Measurements from ENCODE around the gene SPRED3.

SPRED3 gene

DNA sequence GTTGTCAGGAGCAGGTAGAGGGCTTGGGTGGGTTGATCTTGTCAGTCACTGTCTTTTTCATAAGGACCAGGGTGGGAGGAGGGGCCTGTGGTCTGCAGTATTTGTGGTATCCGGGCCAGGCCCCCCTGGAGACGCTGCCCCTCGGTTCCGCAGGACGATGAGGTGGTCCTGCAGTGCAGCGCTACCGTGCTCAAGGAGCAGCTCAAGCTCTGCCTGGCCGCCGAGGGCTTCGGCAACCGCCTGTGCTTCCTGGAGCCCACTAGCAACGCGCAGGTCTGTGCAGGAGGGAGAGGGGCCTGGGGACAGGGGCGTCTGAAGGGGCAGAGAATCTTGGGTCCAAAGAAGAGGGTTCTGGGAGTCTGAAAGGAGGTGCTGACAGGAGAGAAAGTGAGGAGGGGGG lies 52.1 kb downstream of the SPRED3 start:
- DNase-seq: no peak
- Histone ChIP-seq H3K27ac (no peak overlapping the region), H3K36me3 (no peaks in the 10 kb centered on the region), H3K4me3 (no peak overlapping the region), H3K4me1 (no peaks in the 10 kb centered on the region), H3K9me3 (no peaks in the 10 kb centered on the region), H3K27me3 (peaks cover 0 to 35% of the 10 kb centered on the region in 2 donors)
- intact Hi-C loops (cut with DNase I; ENCODE audit: low total_unique reads): no loop called here
- TF ChIP-seq, protein P1, sequence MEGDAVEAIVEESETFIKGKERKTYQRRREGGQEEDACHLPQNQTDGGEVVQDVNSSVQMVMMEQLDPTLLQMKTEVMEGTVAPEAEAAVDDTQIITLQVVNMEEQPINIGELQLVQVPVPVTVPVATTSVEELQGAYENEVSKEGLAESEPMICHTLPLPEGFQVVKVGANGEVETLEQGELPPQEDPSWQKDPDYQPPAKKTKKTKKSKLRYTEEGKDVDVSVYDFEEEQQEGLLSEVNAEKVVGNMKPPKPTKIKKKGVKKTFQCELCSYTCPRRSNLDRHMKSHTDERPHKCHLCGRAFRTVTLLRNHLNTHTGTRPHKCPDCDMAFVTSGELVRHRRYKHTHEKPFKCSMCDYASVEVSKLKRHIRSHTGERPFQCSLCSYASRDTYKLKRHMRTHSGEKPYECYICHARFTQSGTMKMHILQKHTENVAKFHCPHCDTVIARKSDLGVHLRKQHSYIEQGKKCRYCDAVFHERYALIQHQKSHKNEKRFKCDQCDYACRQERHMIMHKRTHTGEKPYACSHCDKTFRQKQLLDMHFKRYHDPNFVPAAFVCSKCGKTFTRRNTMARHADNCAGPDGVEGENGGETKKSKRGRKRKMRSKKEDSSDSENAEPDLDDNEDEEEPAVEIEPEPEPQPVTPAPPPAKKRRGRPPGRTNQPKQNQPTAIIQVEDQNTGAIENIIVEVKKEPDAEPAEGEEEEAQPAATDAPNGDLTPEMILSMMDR (IDR thresholded peaks at IDR 0.05): no peak

DNA sequence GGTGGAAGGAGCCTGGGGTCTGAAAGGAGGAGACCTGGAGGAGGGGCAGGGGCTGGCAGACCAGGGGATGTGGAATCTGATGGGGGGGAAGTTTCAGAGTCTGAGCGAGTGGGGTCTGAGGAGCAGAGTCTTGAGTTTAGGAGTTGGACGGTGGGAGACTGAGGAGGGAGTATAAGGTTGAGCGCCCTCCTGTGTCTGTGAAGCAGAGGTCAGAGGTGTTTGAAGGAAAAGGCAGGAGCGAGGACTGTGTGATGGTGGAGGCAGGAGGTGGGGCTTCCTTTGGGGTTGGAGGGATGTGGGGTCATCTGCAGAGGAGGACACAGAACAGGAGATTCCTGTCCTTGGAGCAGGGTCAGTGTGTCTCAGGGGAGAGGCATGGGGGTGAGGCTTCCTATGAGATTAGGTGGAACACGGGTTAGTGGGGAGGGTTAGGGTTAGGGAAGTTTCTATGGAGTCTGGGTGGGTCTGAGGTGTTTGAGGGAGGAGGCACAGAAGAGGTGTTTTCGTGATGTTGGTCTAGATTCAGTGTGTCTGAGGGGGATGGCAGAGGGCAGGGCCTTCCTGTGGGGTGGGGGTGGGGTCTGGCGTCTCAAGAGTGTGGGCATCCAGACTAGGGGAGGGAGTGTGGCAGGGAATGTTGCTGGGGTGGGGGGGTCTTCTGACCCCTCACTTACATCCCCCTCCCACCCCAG lies 53.3 kb downstream of the SPRED3 start:
- H3K36me3 ChIP-seq: no peaks in the 10 kb centered on the region
- TF ChIP-seq, protein P1 (IDR thresholded peaks at IDR 0.05): no peak
- intact Hi-C loops (cut with DNase I; ENCODE audit: low total_unique reads): no loop called here
- no peaks in the 10 kb centered on the region for H3K9me3 ChIP-seq
- H3K27me3 ChIP-seq: peaks cover 0 to 28% of the 10 kb centered on the region in 2 donors
- no peak overlapping the region for H3K4me3 ChIP-seq
- no peaks in the 10 kb centered on the region for H3K4me1 ChIP-seq
- no peak for DNase-seq
- no peak overlapping the region for H3K27ac ChIP-seq

DNA sequence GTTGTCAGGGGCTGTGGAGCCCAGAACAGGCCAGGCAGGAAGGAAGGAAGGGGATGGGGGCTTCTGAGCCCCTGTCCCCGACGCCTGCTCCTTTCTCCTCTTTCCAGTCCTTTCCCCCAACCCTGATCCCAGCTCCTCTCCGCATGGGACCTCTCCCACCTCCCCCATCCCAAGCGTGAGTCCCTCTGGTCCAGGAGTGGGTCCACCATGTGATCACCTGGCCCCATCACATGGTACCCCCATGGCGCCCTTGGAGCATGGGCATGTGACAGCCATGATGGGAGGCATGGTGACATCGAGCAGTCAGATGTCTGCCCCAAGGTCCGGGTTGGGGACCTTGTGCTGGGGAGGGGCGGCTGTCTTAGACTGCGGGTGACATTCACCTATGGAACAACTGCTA lies 54.2 kb downstream of the SPRED3 start:
- no peaks in the 10 kb centered on the region for H3K36me3 ChIP-seq
- H3K27ac ChIP-seq: no peak overlapping the region
- H3K9me3 ChIP-seq: no peaks in the 10 kb centered on the region
- intact Hi-C loops (cut with DNase I; ENCODE audit: low total_unique reads): no loop called here
- TF ChIP-seq, protein P1 (IDR thresholded peaks at IDR 0.05): no peak
- peaks cover 0 to 28% of the 10 kb centered on the region in 2 donors for H3K27me3 ChIP-seq
- H3K4me3 ChIP-seq: no peak overlapping the region
- no peaks in the 10 kb centered on the region for H3K4me1 ChIP-seq
- DNase-seq: no peak

DNA sequence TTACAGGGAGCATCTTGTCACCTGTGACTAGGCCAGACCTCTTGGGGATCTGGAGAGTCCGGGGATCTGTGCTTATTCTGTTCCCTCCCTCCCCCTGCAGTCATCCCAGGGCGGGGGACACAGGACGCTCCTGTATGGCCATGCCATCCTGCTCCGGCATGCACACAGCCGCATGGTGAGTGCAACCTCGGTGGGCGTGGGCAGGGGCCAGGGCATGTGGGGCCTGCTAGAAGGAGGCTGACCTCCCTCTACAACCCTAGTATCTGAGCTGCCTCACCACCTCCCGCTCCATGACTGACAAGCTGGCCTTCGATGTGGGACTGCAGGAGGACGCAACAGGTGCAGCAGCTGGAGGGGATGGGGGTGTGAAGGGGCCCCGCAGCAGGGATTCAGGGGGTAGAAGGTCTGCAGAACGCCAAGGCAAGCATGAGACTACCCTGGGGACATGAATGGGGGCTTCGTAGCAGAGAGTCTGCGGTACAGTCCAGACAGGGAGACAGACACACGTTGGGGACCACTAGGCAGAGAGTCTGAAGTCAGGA lies 55.0 kb downstream of the SPRED3 start:
- intact Hi-C loops (cut with DNase I; ENCODE audit: low total_unique reads): no loop called here
- no peak for DNase-seq
- Histone ChIP-seq H3K9me3 (no peaks in the 10 kb centered on the region), H3K36me3 (no peaks in the 10 kb centered on the region), H3K4me1 (no peaks in the 10 kb centered on the region), H3K27me3 (peaks cover 0 to 28% of the 10 kb centered on the region in 2 donors), H3K4me3 (no peak overlapping the region), H3K27ac (no peak overlapping the region)
- TF ChIP-seq, protein P1 (IDR thresholded peaks at IDR 0.05): no peak

DNA sequence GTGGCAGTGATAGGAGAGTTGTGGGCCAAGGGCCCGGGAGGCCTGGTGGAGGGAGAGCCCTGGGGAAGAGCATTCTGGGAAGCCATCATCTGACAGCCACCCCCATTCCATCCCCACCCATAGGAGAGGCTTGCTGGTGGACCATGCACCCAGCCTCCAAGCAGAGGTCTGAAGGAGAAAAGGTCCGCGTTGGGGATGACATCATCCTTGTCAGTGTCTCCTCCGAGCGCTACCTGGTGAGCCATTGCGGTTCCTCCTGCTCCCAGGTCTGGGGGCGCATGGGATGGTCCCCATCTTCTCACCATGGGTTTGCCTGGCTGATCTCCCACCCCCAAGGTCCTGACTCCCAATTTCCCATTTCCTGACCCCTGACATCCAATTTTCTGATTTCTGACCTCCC lies 55.5 kb downstream of the SPRED3 start:
- H3K36me3 ChIP-seq: no peaks in the 10 kb centered on the region
- no peaks in the 10 kb centered on the region for H3K4me1 ChIP-seq
- H3K27me3 ChIP-seq: peaks cover 0 to 25% of the 10 kb centered on the region in 2 donors
- intact Hi-C loops (cut with DNase I; ENCODE audit: low total_unique reads): no loop called here
- H3K4me3 ChIP-seq: no peak overlapping the region
- no peak for DNase-seq
- H3K27ac ChIP-seq: no peak overlapping the region
- no peaks in the 10 kb centered on the region for H3K9me3 ChIP-seq
- TF ChIP-seq, protein P1 (IDR thresholded peaks at IDR 0.05): no peak
